ENCODE results near the gene RASAL2. TPM values are rescaled to one million over a fixed set of nuclear protein-coding genes. Genes with fewer than 3 reads are reported as not detected.

RASAL2 gene
- total and polyA plus RNA-seq, 2 of the 13 experiments (the other 11 are each of a cell fraction or from before 2014, with no cell fraction given): 5.4 to 5.9 TPM

DNA sequence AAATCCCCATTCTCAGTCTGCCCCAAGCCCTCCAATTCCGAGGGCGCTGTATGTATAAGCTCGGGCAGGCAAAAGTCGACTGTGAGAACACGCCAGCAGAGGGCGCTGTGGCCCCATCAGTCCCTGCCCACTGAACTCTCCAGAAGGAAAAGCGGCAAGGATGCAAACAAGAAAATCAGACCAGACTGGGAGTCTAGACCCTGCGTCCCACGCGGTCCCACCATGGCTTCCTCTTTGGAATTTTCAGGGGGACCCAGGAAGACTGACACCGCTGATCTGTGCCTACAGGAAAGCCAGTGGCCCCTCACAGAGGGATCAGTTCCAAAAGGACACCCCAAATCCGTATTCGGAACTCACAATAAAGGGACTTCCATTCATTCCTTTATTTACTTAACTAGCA, 438.5 kb downstream of the RASAL2 start (continued):
- TF ChIP-seq HBP1 (CRISPR knock-in tag; IDR thresholded peaks at IDR 0.05; ENCODE audit: low read depth) (0 out of 2 replicates have a peak, but pooled peaks have one; percentile 46), ATRX (CRISPR knock-in tag; IDR thresholded peaks at IDR 0.05; ENCODE audit: borderline replicate concordance) (no peak), ZNF446 (CRISPR knock-in tag; IDR thresholded peaks at IDR 0.05) (no peak), IKZF5 (CRISPR knock-in tag; IDR thresholded peaks at IDR 0.05) (peak; percentile 50; the same call in 1 of the 2 replicates), SRSF4 (IDR thresholded peaks at IDR 0.05; ENCODE audit: low read depth, low read length, poor library complexity, severe bottlenecking) (no peak), ELF3 (CRISPR knock-in tag; IDR thresholded peaks at IDR 0.05) (peak; percentile 31; the same call in 1 of the 2 replicates), SP4 (CRISPR knock-in tag; IDR thresholded peaks at IDR 0.05) (peak; percentile 43; the same call in 1 of the 2 replicates), ZKSCAN1 (IDR thresholded peaks at IDR 0.05; ENCODE audit: low read length) (0 out of 2 replicates have a peak, but pooled peaks have one; percentile 26), GATAD2A (CRISPR knock-in tag; IDR thresholded peaks at IDR 0.05) (peak; percentile 67), TCF7L2 (IDR thresholded peaks at IDR 0.05; ENCODE audit: low read depth, low read length) (no peak), ZBTB8A (CRISPR knock-in tag; IDR thresholded peaks at IDR 0.05; ENCODE audit: borderline replicate concordance, low read depth) (no peak), MYC (CRISPR knock-in tag; IDR thresholded peaks at IDR 0.05; ENCODE audit: borderline replicate concordance) (0 out of 2 replicates have a peak, but pooled peaks have one; percentile 15), REXO4 (CRISPR knock-in tag; IDR thresholded peaks at IDR 0.05; ENCODE audit: borderline replicate concordance) (no peak), MYPOP (CRISPR knock-in tag; IDR thresholded peaks at IDR 0.05) (peak; percentile 28; the same call in 1 of the 2 replicates), SYNCRIP (IDR thresholded peaks at IDR 0.05; ENCODE audit: insufficient read depth, low read depth, low read length) (no peak), ZNF580 (CRISPR knock-in tag; IDR thresholded peaks at IDR 0.05; ENCODE audit: borderline replicate concordance, low read depth) (0 out of 2 replicates have a peak, but pooled peaks have one; percentile 77), KDM3A (CRISPR knock-in tag; IDR thresholded peaks at IDR 0.05; ENCODE audit: low read depth) (0 out of 2 replicates have a peak, but pooled peaks have one; percentile 32), YY1 (IDR thresholded peaks at IDR 0.05; ENCODE audit: insufficient read depth, insufficient replicate concordance, low read depth, low read length) (peak; percentile 48), RAD21 (CRISPR knock-in tag; IDR thresholded peaks at IDR 0.05) (peak; percentile 89), KDM2A (CRISPR knock-in tag; IDR thresholded peaks at IDR 0.05; ENCODE audit: borderline replicate concordance, low read depth) (peak; percentile 68; the same call in 1 of the 2 replicates), ZFP91 (CRISPR knock-in tag; IDR thresholded peaks at IDR 0.05; ENCODE audit: borderline replicate concordance) (peak; percentile 43; the same call in 1 of the 2 replicates), SP140L (CRISPR knock-in tag; IDR thresholded peaks at IDR 0.05; ENCODE audit: borderline replicate concordance) (no peak)
- TF ChIP-seq, protein P1, sequence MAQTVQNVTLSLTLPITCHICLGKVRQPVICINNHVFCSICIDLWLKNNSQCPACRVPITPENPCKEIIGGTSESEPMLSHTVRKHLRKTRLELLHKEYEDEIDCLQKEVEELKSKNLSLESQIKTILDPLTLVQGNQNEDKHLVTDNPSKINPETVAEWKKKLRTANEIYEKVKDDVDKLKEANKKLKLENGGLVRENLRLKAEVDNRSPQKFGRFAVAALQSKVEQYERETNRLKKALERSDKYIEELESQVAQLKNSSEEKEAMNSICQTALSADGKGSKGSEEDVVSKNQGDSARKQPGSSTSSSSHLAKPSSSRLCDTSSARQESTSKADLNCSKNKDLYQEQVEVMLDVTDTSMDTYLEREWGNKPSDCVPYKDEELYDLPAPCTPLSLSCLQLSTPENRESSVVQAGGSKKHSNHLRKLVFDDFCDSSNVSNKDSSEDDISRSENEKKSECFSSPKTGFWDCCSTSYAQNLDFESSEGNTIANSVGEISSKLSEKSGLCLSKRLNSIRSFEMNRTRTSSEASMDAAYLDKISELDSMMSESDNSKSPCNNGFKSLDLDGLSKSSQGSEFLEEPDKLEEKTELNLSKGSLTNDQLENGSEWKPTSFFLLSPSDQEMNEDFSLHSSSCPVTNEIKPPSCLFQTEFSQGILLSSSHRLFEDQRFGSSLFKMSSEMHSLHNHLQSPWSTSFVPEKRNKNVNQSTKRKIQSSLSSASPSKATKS (CRISPR knock-in tag; IDR thresholded peaks at IDR 0.05): no peak

Data from HepG2 (cell line).